Bronchial epithelial cell (primary cell): ENCODE data around the gene PRELP. TPM values are rescaled to one million over a fixed set of nuclear protein-coding genes. Genes with fewer than 3 reads are reported as not detected.

ENCODE experiments used
- DNase-seq: peaks from one replicate; pipeline ENCODE4 v3.0.0-alpha.2; 2010; ENCODE audit warnings: low read depth
- FAIRE-seq: peaks from 2 replicates; lab custom pipeline; 2011; peaks lifted over from hg19 to GRCh38; lab: Jason Lieb, UNC
- H3K27me3 ChIP-seq: 2 replicates; pipeline ENCODE4 v1.5.1; 2011; ENCODE audit warnings: low read length; ENCODE audit not compliant: control insufficient read depth, insufficient read depth
- H3K36me3 ChIP-seq: 2 replicates; pipeline ENCODE4 v1.5.1; 2011; ENCODE audit warnings: low read length; ENCODE audit not compliant: control insufficient read depth, insufficient read depth
- H3K4me3 ChIP-seq: 2 replicates; pipeline ENCODE4 v1.5.1; 2011; ENCODE audit warnings: mild to moderate bottlenecking, low read depth, low read length, control low read depth
- total RNA-seq: library from RNA; depleted of rRNA; stranded (reverse); fragments of >200 nt; gene quantifications from 2 replicates; pipeline ENCODE4 v1.2.1, GENCODE V29; 2014
- TF ChIP-seq, protein P1 (sequence below): IDR thresholded peaks from 2 replicates; pipeline ENCODE4 v1.5.1; 2011; ENCODE audit warnings: mild to moderate bottlenecking, moderate library complexity, low read length, control low read depth, inconsistent platforms; ENCODE audit not compliant: insufficient read depth, severe bottlenecking

PRELP gene
- total RNA-seq, 1 donor from 2014 or later, result not detected

DNA sequence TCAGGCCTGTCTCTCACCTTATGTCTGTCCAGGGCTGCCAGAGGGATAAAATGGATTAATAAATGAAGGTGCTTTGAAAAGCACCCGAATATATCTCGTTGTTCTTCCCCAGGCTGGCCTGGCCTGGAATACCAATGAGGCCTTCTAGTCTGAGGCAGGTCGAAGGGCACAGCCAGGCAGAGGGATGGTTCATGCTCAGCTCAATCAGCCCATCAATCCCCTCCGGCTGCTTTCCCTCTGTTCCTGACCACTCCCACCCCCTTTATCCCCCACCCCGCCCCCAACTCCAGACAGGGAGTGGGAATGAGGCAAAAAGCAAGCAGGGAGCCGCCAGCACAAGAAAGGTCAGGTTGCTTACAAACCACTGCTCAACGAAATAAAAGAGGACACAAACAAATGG lies 40.0 kb upstream of the PRELP start:
- DNase-seq (no peak), FAIRE-seq (no peak)
- Histone ChIP-seq H3K27me3 (peaks cover 7% of the 10 kb centered on the region), H3K4me3 (no peak overlapping the region), H3K36me3 (no peaks in the 10 kb centered on the region)
- TF ChIP-seq, protein P1, sequence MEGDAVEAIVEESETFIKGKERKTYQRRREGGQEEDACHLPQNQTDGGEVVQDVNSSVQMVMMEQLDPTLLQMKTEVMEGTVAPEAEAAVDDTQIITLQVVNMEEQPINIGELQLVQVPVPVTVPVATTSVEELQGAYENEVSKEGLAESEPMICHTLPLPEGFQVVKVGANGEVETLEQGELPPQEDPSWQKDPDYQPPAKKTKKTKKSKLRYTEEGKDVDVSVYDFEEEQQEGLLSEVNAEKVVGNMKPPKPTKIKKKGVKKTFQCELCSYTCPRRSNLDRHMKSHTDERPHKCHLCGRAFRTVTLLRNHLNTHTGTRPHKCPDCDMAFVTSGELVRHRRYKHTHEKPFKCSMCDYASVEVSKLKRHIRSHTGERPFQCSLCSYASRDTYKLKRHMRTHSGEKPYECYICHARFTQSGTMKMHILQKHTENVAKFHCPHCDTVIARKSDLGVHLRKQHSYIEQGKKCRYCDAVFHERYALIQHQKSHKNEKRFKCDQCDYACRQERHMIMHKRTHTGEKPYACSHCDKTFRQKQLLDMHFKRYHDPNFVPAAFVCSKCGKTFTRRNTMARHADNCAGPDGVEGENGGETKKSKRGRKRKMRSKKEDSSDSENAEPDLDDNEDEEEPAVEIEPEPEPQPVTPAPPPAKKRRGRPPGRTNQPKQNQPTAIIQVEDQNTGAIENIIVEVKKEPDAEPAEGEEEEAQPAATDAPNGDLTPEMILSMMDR, result no peak

DNA sequence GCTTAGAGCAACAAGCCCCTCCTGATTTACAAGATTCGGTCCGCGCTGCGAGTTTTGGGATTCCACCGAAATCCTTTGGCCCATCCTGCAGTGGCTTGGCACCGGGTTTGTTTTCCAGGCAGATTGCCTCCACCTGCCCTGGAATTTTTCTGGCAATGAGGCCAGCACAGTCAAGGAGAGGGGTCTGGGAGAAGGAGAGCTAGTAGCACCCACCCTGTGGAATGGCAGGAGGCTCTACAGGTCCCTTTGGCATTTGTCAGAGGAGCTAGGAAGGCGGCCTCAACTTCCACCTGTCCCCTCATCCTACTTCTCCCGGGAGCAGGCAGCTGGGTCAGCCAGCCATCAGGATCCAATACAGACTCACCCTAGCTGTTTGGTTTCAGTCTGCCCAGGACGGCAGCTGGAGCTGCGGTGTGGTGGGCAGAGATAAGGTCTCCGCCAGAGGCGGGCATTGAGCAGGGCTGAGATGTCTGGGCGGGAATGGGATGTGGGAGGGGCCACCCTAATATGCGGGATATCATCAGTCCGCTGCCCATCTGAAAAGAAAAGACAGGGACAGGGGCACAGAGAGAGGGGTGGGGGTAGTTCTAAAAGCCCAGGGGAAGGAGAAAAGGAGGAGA lies 37.8 kb upstream of the PRELP start:
- Histone ChIP-seq H3K36me3 (no peaks in the 10 kb centered on the region), H3K4me3 (no peak overlapping the region), H3K27me3 (peaks cover 6% of the 10 kb centered on the region)
- TF ChIP-seq, protein P1, result no peak
- FAIRE-seq (no peak), DNase-seq (no peak)

DNA sequence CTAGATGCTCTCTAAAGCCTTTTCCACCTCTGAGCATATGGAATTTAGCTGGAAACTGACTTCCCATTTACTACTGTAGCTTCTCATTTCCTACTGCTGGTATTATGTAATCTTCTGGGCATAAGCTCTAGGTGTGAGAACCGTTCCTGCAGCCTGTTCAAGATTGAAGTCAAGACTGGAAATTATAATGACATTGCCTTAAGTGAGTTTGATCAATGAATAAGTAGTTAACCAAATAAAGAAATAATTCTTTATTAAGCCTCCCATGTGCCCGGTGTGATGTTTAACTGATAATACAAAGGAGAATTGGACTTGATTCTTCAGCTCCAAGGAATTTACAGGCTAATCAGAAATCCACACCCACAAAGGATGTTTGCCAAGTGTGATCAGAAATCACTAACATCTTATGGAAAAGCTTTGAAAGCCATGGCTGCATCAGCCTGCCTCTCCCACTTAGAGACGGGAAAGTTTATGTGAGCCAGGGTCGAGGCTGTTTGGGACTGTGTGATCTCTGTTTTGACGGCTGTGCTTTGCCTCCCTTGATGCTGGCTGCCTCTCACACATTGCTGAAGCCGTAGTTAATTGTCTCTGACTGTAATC lies 36.4 kb upstream of the PRELP start:
- TF ChIP-seq, protein P1, result no peak
- no peak for FAIRE-seq
- peaks cover 4% of the 10 kb centered on the region for H3K27me3 ChIP-seq

DNA sequence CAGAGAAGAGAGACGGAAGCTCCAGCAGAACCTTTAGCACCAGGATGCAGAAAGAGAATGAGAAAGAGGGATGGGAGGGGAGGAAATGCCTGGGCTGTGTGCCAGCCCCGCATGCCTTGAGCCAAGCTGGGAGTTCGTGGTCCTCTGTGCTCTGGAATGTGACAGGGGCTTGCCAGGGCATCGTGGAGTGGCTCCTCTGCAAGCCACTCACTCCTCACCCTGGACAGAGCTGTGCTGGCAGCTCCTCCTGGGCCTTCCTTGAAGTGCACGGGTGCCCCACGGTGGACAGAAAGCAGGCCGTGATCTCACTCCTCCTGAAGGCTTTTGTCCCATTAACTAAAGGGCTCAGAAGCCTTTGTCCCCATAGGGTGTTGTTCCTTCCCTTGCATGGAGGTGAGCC lies 34.8 kb upstream of the PRELP start:
- H3K27me3 ChIP-seq, result peaks cover 4% of the 10 kb centered on the region
- H3K36me3 ChIP-seq, result no peaks in the 10 kb centered on the region
- no peak overlapping the region for H3K4me3 ChIP-seq
- FAIRE-seq (no peak), DNase-seq (peak; percentile 24)
- TF ChIP-seq, protein P1, result peak; percentile 48

More for the DNA sequence above, 36.4 kb upstream of the PRELP start:
- Histone ChIP-seq H3K4me3 (no peak overlapping the region), H3K36me3 (no peaks in the 10 kb centered on the region)
- DNase-seq, result no peak

DNA sequence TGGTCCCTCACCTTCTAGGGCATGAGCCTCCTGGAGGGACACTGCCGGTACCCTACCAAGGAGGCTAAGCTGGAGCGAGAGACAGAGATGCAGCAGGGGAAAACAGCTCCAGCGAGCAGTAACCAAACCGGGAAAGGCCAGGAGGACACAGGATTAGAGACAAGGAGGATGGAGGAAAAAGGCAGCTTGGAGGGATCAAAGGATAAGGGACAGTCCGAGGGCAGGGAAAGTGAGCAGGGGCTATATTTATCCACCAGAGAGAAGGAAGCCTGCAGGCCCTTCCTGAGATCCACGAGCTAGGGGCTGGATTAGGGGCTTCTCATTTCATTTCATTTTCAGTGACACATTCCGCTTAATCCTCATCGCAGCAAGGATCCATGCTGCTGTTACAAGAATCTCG lies 33.8 kb upstream of the PRELP start:
- Histone ChIP-seq H3K36me3 (no peaks in the 10 kb centered on the region), H3K4me3 (no peak overlapping the region), H3K27me3 (peaks cover 4% of the 10 kb centered on the region)
- no peak for FAIRE-seq
- DNase-seq, result no peak
- TF ChIP-seq, protein P1, result no peak
